OCI-LY7 (cell line): ENCODE measurements around the gene PRAMEF17.
"Not testable (repeated sequence)": the region's sequence is repeated elsewhere in the genome, so short reads cannot be mapped to it uniquely, and the experiment has no call there.

Experiments used
- EZH2phosphoT487 ChIP-seq: fragments of 200-600 bp; sonication (generic); IDR thresholded peaks from 2 replicates; pipeline ENCODE4 v1.6.1; 2018; ENCODE audit warnings: low read depth, borderline replicate concordance, mild to moderate bottlenecking, mixed run types, antibody characterized with exemption, low read length, moderate library complexity, mixed read lengths
- TF ChIP-seq, protein P1 (sequence below): fragments of 200-600 bp; sonication (generic); conservative IDR thresholded peaks from 2 replicates; pipeline ENCODE4 v1.5.1; 2014; ENCODE audit warnings: mild to moderate bottlenecking, antibody characterized with exemption, low read length, moderate library complexity, mixed read lengths

DNA sequence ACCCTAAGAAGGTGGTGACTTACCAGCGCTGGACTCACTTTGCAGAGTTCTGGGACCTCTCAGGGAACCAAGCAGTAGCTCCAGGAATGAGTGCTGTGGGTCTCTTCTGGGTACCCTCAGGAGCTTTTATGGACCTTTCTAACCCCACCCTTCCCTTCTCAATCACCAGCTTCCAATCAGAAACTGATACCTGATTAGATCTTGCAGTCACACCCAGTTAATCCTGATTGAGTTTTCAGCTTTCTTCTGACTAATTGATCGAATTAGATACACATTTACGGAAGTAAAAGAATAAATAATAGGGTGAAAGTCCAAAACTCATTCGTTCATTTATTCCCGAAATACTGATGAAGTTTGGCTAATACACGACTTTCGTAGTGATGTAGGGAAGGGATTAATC, 42.4 kb upstream of the PRAMEF17 start, which contains the start of gene PRAMEF14:
- TF ChIP-seq, protein P1, sequence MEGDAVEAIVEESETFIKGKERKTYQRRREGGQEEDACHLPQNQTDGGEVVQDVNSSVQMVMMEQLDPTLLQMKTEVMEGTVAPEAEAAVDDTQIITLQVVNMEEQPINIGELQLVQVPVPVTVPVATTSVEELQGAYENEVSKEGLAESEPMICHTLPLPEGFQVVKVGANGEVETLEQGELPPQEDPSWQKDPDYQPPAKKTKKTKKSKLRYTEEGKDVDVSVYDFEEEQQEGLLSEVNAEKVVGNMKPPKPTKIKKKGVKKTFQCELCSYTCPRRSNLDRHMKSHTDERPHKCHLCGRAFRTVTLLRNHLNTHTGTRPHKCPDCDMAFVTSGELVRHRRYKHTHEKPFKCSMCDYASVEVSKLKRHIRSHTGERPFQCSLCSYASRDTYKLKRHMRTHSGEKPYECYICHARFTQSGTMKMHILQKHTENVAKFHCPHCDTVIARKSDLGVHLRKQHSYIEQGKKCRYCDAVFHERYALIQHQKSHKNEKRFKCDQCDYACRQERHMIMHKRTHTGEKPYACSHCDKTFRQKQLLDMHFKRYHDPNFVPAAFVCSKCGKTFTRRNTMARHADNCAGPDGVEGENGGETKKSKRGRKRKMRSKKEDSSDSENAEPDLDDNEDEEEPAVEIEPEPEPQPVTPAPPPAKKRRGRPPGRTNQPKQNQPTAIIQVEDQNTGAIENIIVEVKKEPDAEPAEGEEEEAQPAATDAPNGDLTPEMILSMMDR = not testable (repeated sequence)
- TF ChIP-seq EZH2phosphoT487 = not testable (repeated sequence)
